ENCODE data around the gene ASAP2.

DNA sequence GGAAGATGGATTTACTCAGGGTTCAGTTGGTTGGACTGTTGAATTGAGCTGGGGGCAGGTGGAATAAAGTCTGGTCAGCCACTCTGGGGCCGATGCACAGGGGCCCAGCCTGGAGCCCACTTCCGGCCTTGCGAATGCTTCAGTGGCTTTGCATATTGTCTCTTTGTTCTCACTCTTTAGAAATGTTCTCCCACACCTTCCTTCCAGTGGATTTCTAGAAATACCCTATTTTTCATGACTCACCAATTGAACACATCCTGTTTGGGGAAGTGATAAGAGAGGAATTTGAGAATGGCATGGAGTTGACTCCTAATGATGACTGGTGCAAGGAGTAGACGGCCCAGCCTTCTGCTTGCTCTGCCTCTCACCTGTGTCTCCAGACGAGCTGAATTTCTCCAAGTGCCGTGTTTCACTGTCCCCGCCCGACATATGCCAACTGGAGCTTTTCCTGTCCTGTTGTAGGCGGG lies 28.1 kb downstream of the ASAP2 start:
- TF ChIP-seq, protein P1, sequence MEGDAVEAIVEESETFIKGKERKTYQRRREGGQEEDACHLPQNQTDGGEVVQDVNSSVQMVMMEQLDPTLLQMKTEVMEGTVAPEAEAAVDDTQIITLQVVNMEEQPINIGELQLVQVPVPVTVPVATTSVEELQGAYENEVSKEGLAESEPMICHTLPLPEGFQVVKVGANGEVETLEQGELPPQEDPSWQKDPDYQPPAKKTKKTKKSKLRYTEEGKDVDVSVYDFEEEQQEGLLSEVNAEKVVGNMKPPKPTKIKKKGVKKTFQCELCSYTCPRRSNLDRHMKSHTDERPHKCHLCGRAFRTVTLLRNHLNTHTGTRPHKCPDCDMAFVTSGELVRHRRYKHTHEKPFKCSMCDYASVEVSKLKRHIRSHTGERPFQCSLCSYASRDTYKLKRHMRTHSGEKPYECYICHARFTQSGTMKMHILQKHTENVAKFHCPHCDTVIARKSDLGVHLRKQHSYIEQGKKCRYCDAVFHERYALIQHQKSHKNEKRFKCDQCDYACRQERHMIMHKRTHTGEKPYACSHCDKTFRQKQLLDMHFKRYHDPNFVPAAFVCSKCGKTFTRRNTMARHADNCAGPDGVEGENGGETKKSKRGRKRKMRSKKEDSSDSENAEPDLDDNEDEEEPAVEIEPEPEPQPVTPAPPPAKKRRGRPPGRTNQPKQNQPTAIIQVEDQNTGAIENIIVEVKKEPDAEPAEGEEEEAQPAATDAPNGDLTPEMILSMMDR (IDR thresholded peaks at IDR 0.05; ENCODE audit: poor library complexity, severe bottlenecking): no peak
- TF ChIP-seq EZH2 (IDR thresholded peaks at IDR 0.05; ENCODE audit: borderline replicate concordance, insufficient read depth, low read length, poor library complexity, severe bottlenecking): no peak
- no peak for TF ChIP-seq REST (IDR thresholded peaks at IDR 0.05; ENCODE audit: borderline replicate concordance)
- no peak for TF ChIP-seq EP300 (conservative IDR thresholded peaks at IDR 0.05; ENCODE audit: poor library complexity, severe bottlenecking)
- TF ChIP-seq TAF1 (IDR thresholded peaks at IDR 0.05; ENCODE audit: low read depth): no peak
- no peak for TF ChIP-seq POLR2AphosphoS5 (IDR thresholded peaks at IDR 0.05)
- TF ChIP-seq RAD21 (conservative IDR thresholded peaks at IDR 0.05): no peak
- TF ChIP-seq SMC3 (conservative IDR thresholded peaks at IDR 0.05; ENCODE audit: poor library complexity): no peak
